GM15510 (cell line): Measurements from ENCODE around the gene MAPK13.

Source experiments
- POLR2A ChIP-seq: IDR thresholded peaks from 3 replicates; pipeline ENCODE4 v1.6.1; 2011; ENCODE audit warnings: borderline replicate concordance; ENCODE audit not compliant: insufficient read length; ENCODE audit errors: extremely low read depth

MAPK13 gene

DNA sequence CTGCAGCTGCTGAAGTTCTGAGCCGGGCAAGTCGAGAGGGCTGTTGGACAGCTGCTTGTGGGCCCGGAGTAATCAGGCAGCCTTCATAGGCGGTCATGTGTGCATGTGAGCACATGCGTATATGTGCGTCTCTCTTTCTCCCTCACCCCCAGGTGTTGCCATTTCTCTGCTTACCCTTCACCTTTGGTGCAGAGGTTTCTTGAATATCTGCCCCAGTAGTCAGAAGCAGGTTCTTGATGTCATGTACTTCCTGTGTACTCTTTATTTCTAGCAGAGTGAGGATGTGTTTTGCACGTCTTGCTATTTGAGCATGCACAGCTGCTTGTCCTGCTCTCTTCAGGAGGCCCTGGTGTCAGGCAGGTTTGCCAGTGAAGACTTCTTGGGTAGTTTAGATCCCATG, 21.2 kb upstream of the MAPK13 start:
- TF ChIP-seq POLR2A: no peak

DNA sequence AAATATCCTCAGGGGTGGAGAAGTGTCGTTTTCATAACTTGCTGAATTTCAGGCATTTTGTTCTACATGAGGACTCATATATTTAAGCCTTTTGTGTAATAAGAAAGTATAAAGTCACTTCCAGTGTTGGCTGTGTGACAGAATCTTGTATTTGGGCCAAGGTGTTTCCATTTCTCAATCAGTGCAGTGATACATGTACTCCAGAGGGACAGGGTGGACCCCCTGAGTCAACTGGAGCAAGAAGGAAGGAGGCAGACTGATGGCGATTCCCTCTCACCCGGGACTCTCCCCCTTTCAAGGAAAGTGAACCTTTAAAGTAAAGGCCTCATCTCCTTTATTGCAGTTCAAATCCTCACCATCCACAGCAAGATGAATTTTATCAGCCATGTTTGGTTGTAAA, 20.3 kb upstream of the MAPK13 start:
- TF ChIP-seq POLR2A: no peak

- TF ChIP-seq POLR2A: no peak
Observed at GRCh38 chr6:36110863-36111262, 19.4 kb upstream of the MAPK13 start.

DNA sequence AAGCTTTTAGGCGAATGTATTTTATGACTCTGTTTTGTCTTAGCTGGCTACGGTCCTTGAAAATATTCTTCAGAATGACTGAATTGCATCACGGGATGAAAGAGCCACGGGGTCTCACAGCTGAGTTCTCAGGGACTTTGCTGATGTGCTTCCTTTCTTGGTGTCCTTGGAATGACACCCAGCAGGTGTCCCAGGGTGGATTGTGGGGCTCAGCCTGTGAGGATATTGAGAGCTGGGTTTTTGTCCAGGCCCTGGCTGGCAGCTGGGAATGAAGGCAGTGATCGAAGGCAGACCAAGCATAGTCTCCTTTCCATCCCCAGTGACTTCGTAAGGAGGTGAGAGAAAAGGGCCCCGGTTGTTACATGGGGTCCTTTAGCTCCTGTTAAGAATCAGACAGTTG, 18.8 kb upstream of the MAPK13 start:
- no peak for TF ChIP-seq POLR2A

DNA sequence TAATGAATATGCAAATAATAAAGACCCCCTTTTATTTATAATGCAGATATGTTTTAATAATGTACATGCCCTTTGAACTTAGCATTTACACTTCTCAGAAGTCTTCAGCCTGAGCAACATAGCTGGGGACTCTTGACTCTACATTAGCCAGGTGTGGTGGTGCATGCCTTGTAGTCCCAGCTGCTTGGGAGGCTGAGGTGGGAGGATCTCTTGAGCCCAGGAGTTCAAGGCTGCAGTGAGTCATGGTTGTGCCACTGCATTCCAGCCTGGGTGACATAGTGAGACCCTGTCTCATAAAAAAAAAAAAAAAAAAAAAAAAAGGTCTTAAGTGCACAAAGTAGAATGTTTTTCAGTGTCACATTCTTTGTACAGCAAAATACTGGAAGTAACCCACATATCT, 17.3 kb upstream of the MAPK13 start:
- no peak for TF ChIP-seq POLR2A

GRCh38 chr6:36113703-36114102, 16.6 kb upstream of the MAPK13 start:
- TF ChIP-seq POLR2A: no peak

DNA sequence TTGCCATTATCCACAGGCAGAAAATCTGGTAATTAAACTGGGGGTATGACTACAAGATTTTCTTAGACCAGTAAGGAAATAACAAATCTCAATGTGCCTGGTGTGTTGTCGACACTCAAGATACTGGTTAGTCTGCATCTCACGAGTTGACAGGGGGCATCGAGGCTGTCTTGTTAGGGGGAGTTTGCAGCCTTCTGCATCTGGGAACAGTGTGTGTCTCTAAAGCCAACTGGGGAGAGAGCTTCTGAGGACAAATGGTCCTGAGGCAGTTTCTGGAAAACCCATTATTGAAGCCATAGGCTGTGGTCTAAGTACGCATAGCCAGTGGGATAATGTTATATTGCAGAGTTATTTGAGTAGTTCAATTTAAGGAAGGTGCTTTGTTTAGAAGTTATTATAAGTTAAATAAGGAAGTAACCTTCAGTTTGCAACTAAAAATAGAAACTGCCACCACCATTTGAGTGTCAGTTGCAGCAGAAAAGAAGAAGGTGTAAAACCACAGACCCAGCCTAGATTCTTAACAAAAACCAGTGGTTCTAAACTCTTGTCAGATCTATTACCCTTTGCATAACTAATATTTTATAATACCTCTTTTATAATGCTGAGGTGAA, 15.4 kb upstream of the MAPK13 start:
- TF ChIP-seq POLR2A: no peak

DNA sequence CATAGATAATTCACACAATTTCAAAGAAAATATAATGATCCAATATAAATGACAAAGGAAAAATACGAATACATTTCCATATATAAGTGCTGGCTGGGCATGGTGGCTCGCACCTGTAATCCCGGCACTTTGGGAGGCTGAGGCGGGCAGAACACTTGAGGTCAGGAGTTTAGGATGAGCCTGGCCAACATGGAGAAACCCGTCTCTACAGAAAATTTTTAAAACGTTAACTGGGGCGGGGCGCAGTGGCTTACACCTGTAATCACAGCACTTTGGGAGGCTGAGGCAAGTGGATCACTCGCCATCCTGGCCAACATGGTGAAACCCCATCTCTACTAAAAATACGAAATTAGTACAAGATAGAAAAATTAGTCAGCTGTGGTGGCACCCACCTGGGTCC, 14.9 kb upstream of the MAPK13 start:
- TF ChIP-seq POLR2A: no peak

GRCh38 chr6:36116066-36116864, 14.0 kb upstream of the MAPK13 start:
- TF ChIP-seq POLR2A: no peak

DNA sequence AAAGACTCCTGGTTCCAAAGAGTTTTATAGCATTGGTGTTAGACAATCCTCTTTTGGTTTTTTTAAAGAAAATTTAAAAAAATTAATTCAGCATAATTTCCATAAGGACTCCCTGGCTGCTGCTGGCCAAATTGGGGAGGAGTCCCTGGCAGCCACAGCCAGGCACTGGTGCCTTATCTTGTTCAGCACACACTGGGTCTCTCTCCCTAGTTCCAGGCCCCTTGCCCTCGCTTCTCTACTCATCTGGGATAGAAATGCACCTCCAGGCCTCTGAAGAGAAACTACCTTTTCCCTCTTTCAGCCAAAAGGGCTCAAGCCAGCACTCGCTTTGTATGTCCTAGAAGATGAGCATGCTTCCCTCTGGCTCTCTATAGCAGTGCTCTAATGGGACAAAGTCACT, 13.4 kb upstream of the MAPK13 start:
- no peak for TF ChIP-seq POLR2A

DNA sequence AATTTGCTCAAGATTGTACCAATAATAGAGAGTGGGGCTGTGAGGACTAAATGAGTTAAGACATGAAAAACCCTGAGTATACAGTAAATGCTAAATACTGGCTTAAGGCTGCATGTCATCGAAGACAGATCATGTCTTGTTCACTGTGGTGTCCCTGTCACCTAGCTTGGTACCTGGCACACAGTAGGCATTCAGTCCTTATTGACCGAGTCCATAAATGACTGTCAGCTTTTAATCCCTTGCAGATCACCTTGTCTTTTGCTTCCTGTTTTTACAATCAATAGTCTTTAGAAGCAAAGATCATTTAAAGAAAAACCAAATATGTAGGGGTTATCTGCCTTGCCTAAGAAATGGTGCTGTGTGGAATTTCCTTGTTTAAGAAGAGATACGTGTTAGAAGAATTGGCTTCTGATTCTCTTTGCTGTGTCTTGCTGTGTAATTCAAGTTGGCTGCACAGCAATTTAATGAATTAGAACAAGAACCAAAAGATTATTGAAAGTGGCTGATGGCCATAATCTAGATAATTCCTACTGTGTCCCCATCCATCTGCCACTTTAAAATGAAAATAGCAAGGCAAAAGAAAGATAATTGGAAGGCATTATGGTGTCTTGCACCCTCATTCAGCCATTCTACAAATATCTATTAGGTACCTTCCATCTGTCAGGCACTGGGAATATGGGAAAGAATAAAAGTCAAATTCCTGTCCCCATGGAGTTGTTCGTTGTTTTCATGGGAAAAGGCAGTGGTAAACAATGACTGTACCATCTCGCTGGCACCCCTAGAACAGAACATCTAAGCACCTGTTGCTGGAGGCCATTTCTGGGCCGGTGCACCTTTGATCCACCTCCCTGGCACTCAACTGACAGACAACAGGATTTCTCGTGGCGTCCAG, 12.4 kb upstream of the MAPK13 start:
- no peak for TF ChIP-seq POLR2A

DNA sequence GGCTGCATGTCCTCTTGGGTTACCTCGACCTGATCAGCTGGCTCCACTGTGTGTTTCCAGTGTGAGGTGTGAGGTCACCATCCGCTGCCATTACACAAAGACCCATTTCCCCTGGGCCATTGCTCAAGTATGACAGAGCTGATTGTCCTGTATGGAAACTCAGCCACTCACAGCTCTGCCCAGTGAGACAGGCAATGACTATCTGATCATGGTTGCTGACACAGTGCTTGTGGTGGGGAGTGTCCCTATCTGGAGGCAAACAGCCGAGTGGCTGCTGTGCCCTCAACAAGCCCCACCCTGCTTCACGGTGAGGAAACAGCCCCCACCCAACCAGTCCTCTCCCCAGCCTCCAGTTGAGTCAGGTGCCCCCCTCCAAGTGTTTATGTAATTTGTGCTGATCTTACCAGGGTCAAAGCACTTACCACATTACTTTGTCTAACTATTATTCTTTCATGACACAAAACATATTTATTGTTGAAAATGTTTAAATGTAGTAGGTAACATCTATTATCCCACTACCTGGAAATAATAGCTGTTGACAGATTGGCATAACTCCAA, 11.7 kb upstream of the MAPK13 start:
- no peak for TF ChIP-seq POLR2A

GRCh38 chr6:36119209-36119608, 11.1 kb upstream of the MAPK13 start:
- TF ChIP-seq POLR2A: no peak

- TF ChIP-seq POLR2A: no peak
Observed at GRCh38 chr6:36120018-36120417, 10.3 kb upstream of the MAPK13 start.

DNA sequence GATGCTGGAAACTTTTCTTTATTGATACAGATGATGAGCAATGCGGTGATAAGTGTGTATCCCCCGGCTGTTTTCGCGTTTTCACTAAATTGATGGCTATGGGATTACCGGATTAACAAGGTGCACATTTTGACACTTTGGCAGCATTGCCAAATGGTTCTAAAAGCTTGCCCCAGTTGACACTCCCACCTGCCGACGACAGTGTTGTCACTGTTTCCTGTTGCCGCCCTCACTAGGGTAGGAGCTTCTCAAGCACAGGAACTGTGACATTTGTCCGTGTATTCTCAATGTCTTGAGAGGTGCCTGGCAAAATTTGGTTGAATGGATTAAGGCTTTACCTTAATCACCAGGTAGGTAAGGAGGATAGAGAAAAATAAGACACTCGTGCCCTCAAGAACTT, 9.8 kb upstream of the MAPK13 start:
- no peak for TF ChIP-seq POLR2A
